ENCODE results near the gene PATE3.

PATE3 gene

DNA sequence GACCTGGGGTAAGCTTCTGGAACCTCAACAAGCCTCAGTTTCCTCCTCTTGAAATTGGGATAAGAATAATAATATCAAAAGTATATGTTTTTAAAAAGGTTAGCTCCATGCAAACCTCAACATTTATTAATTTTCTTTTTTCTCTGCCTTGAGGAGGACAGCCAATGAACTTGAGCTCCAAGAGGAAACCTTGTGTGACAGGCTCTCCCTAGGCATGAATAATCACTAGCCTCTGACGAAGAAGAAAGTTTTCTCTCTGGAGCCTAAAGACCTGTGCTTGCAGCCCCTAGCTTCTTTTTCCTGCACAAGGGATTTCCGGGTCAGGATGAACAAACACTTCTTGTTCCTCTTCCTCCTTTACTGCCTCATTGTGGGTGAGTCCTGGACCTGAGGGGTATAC is at the start of gene PATE3:
Gene PATE3, plus strand, starts transcription at position 301 of the 400 bp plus-strand sequence. Its CDS starts 25 bp downstream, at position 326.
- no peak for DNase-seq

DNA sequence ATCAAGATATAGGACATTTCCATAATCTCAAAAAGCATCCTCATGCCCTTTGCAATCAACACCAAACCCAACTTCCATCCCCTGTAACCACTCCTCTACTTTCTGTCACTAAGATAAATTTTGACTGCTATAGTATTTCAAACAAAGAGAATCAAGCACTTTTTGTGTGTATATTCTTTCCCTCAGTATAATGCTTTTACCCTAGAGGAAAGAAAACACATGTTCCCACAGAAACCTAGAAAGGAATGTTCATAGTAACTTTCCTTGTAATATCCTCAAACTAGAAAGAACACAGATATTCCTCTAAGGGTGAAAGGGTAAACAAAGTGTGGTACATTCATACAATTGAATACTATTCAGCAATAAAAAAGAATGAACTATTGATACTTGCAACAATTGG is 47.3 kb upstream of the PATE3 start:
- DNase-seq, result no peak

DNA sequence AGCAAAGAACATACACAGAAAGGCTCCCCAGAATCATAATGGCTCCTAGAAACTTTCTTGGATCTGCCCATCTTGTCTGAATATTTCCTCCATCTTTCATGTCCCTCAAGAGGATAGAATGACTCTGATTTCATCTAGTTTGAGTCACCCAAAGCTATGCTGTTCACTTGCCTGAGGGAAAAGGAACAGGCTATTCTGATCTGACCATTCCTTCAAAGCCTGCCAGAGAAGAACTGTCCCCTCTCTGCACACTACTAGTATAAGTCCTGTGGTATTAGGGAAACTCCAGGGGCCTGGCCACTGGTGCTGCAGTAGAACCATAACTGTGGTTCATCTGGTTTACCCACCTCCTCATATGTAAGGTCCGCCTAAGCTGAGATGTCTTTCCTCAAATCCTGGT is 44.2 kb upstream of the PATE3 start:
- DNase-seq, result no peak

DNA sequence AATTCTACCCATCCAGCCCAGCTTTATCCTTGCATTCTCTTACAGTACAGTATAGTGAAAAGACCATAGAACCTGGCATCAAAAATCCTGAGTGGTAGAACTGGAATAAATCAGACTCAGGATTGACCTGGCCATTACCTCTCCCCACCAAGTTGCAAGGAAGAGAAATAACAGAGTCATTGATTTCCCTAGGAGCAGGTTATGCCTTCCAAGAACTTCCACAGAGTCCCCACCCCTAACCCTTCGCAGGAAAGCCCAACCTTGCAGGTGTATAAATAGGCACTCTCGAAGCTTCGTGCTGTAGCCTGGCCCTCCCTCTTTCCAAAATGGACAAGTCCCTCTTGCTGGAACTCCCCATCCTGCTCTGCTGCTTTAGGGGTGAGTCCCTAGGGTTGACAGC is 41.9 kb upstream of the PATE3 start, which contains the start of gene PATE1:
Gene PATE1, plus strand, starts transcription at position 301 of the 400 bp plus-strand sequence. Its CDS starts 26 bp downstream, at position 327.
- DNase-seq, result no peak

GRCh38 chr11:125750629-125751028 is 37.3 kb upstream of the PATE3 start:
- no peak for DNase-seq

GRCh38 chr11:125756050-125756449 is 31.9 kb upstream of the PATE3 start:
- no peak for DNase-seq

- DNase-seq, result no peak
These were observed 25.5 kb upstream of the PATE3 start for GRCh38 chr11:125762445-125762844.

DNA sequence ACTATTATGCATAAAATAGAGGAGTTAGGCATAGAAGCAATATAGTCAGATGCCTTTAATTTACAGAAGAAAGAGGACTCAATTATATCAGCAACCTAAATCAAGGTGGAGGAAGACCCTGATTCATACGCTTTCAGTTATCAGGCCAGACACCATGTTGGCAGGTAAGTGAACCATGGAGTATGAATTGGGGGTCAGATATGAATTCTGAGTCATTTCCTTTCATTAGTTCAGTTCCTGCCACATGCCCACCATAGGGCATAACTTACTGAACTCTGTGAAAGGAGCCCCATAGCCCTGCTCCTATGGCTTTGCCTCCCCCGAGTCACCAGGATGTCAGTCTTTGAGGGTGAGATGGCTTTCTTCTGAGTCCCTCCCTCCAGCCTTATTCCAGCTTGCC is 24.4 kb upstream of the PATE3 start:
- DNase-seq, result no peak

DNA sequence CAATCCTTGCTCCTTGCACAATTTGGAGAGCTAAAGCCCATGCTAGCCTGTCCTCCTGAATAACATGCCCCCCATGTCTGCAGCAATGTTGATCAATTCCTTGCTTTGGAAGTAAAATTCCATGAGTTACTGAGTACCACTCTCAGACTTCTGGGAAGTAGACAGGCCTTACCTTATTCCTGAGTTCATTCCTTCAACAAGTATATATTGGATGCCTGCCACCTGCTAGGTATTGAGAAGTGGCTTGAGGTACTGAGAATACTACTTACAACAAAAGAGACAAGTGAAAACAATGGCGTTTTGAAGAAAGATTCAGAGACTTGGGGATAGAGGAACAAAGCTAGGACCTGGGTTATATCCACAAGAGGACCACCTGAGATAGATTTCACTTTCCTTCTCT is 21.7 kb upstream of the PATE3 start:
- DNase-seq, result no peak

- DNase-seq, result no peak
These were observed 19.4 kb upstream of the PATE3 start for GRCh38 chr11:125768336-125769046.

GRCh38 chr11:125770583-125770982 is 17.3 kb upstream of the PATE3 start:
- DNase-seq, result no peak

GRCh38 chr11:125772834-125773505 is 15.0 kb upstream of the PATE3 start:
- no peak for DNase-seq

GRCh38 chr11:125773516-125773915 is 14.4 kb upstream of the PATE3 start:
- DNase-seq, result no peak

DNA sequence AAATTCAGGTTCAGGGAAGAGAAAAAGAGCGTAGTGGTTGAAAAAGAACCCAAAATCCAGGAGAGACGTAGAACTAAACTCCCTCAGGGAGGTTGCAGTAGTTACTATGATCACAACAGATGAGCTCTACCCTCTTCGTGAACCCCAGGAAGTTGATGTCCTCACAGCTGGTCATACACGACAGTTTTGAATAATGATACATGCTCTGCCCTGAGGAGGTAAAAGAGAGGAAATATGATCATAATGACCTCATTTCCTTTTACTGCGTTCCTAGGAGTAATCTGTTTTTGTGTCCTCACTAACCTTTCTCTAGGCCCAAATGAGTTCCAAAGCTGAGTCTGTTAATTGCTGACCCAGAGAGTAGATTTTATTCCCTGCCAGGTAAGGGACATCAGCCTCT is 10.6 kb upstream of the PATE3 start:
- no peak for DNase-seq

DNA sequence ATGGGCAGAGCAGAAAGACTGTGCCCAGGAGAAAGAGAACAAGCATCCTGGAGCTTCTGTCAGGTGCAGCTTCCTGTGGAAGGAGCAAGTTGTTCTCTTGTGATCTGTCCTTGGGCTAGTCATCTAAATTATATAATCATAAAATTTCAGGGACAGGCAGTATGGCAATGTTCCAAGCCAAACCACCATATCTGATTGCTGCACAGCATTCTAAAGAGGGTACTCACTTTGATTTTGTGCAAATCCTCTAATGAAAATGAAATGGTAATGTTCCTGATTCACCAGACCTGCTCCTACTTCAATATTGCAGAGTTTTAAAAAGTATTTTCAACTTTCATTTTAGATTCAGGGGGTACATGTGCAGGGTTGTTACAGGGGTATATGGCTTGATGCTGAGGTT is 9.2 kb upstream of the PATE3 start, which contains the start of gene PATE2:
Gene PATE2, minus strand, starts transcription at position 101 of the 400 bp plus-strand sequence. Its CDS starts 55 bp downstream, at position 46.
- DNase-seq, result no peak

GRCh38 chr11:125784678-125785077 is 3.2 kb upstream of the PATE3 start:
- DNase-seq, result no peak

DNA sequence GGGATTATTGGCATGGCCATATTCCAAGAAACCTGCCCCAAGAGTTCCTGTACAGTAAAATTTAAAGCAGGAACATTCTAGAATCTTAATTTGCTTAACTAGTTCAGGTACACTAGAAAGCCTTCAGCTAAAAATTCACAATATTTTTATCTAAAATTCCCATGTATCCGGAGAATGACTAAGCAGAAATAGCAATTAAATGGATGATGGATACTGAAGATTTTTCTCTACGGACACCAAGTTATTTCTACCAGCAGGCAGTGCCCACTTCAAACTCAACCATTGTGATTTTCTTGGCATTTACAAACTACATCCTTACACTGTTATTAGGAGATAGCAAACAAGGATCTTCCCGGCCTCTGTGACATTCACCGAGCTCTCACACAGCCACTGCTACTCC is 2.9 kb downstream of the PATE3 start:
- DNase-seq, result no peak

- DNase-seq, result no peak
These were observed 9.7 kb downstream of the PATE3 start for GRCh38 chr11:125797641-125798040.

DNA sequence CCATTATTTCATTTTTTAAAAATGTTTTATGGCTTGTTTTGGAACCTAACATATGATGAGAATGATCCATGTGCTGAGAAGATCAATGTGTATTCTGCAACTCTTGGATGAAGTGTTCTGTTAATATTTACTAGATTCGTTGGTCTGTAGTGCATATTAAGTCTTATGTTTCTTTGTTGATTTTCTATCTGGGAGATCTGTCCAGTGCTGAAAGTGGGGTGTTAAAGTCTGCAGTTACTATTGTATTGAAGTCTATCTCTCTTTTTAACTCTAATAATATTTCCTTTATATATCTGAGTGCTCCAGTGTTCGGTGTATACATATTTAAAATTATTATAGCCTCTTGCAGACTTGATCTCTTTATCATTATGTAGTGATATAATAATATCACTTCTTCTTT is 11.9 kb downstream of the PATE3 start:
- no peak for DNase-seq

- DNase-seq, result no peak
These were observed 14.5 kb downstream of the PATE3 start for GRCh38 chr11:125802387-125802786.

- no peak for DNase-seq
These were observed 20.0 kb downstream of the PATE3 start for GRCh38 chr11:125807909-125808308.

GRCh38 chr11:125833016-125833415 is 45.1 kb downstream of the PATE3 start, which contains the start of gene PATE4:
TSS of gene PATE4 (plus strand) at chr11:125833316. CDS start at chr11:125833360, 44 bp downstream.
- no peak for DNase-seq

DNA sequence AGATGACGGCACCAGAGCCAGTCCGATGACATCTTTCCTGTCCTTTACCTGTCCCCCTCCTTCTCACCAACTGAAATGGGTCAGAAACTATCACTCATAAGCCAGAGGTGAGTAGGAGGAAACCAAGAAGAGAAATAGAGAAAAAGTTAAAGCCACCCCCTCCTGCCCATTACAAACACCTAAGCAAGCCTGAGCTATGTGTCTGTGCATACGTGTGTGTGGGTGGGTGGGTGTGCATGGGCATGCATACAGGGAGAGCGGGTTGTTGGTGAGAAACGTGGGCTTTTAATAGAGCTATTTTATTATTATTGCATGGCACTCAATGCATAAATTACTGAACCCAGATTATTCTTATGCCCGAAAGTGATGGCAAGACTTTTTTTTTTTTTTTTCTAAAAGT is 47.8 kb downstream of the PATE3 start:
- no peak for DNase-seq
